Activated T-cell treated with anti-CD3 and anti-CD28 coated beads, Interleukin-2, amount 50 U/mL, for 24 hours (primary cell): ENCODE data around the gene C4orf46.

Source experiments
- DNase-seq: peaks from one replicate; pipeline ENCODE4 v3.0.0-alpha.2; 2020
- H3K27ac Mint-ChIP-seq: 2 replicates; pipeline ENCODE4 v1.8.0; 2020; ENCODE audit warnings: mild to moderate bottlenecking, mixed read lengths
- H3K27me3 Mint-ChIP-seq: 2 replicates; pipeline ENCODE4 v1.8.0; 2020; ENCODE audit warnings: mixed read lengths
- H3K36me3 Mint-ChIP-seq: 2 replicates; pipeline ENCODE4 v1.8.0; 2020; ENCODE audit warnings: low read depth, mixed read lengths
- H3K4me1 Mint-ChIP-seq: 2 replicates; pipeline ENCODE4 v1.8.0; 2020; ENCODE audit warnings: low read depth, mixed read lengths
- H3K4me3 Mint-ChIP-seq: 2 replicates; pipeline ENCODE4 v1.8.0; 2020; ENCODE audit warnings: mild to moderate bottlenecking, moderate library complexity, mixed read lengths
- H3K9me3 Mint-ChIP-seq: 2 replicates; pipeline ENCODE4 v1.8.0; 2020; ENCODE audit warnings: mixed read lengths

Gene C4orf46

GRCh38 chr4:158622251-158622650, 49.4 kb downstream of the C4orf46 start:
- no peak overlapping the region for H3K4me3 Mint-ChIP-seq
- no peak for DNase-seq
- H3K36me3 Mint-ChIP-seq, result no peaks in the 10 kb centered on the region
- H3K27ac Mint-ChIP-seq, result no peak overlapping the region
- H3K9me3 Mint-ChIP-seq, result no peaks in the 10 kb centered on the region
- H3K4me1 Mint-ChIP-seq, result no peaks in the 10 kb centered on the region
- peaks cover 12% of the 10 kb centered on the region for H3K27me3 Mint-ChIP-seq

GRCh38 chr4:158621729-158622128, 50.0 kb downstream of the C4orf46 start:
- Mint-ChIP-seq H3K9me3 (no peaks in the 10 kb centered on the region), H3K27ac (no peak overlapping the region), H3K27me3 (peaks cover 12% of the 10 kb centered on the region)

GRCh38 chr4:158617956-158618355, 53.7 kb downstream of the C4orf46 start:
- no peak for DNase-seq
- no peak overlapping the region for H3K27ac Mint-ChIP-seq
- no peak overlapping the region for H3K4me3 Mint-ChIP-seq

More at GRCh38 chr4:158621729-158622128, 50.0 kb downstream of the C4orf46 start:
- Mint-ChIP-seq H3K4me1 (no peaks in the 10 kb centered on the region), H3K36me3 (no peaks in the 10 kb centered on the region), H3K4me3 (no peak overlapping the region)
- no peak for DNase-seq

More at GRCh38 chr4:158617956-158618355, 53.7 kb downstream of the C4orf46 start:
- H3K4me1 Mint-ChIP-seq, result no peaks in the 10 kb centered on the region
- H3K36me3 Mint-ChIP-seq, result no peaks in the 10 kb centered on the region
- no peaks in the 10 kb centered on the region for H3K9me3 Mint-ChIP-seq
- H3K27me3 Mint-ChIP-seq, result peaks cover 25% of the 10 kb centered on the region
